HG03045 (cell line): ENCODE results near the gene KCNT1.

Experiments used
- ATAC-seq: cut with Tn5 transposase; IDR thresholded peaks from one replicate; pipeline ENCODE4 v1.9.1; 2021; ENCODE audit warnings: mild to moderate bottlenecking, moderate library complexity; ENCODE audit not compliant: unreplicated experiment

The KCNT1 gene

GRCh38 chr9:135777623-135778177, 75.7 kb downstream of the KCNT1 start:
- no peak for ATAC-seq

GRCh38 chr9:135778421-135778820, 76.4 kb downstream of the KCNT1 start:
- ATAC-seq = no peak

- no peak for ATAC-seq
Observed at GRCh38 chr9:135779571-135779970, 77.6 kb downstream of the KCNT1 start.

- ATAC-seq = no peak
Observed at GRCh38 chr9:135780086-135780485, 78.1 kb downstream of the KCNT1 start.

GRCh38 chr9:135780626-135781025, 78.6 kb downstream of the KCNT1 start:
- ATAC-seq = no peak

- ATAC-seq = no peak
Observed at GRCh38 chr9:135782946-135783345, 81.0 kb downstream of the KCNT1 start.

- no peak for ATAC-seq
Observed at GRCh38 chr9:135783540-135784245, 81.7 kb downstream of the KCNT1 start.

- no peak for ATAC-seq
Observed at GRCh38 chr9:135785013-135785575, 83.1 kb downstream of the KCNT1 start.

GRCh38 chr9:135786146-135786690, 84.2 kb downstream of the KCNT1 start:
- no peak for ATAC-seq

- ATAC-seq = no peak
Observed at GRCh38 chr9:135787317-135787716, 85.3 kb downstream of the KCNT1 start.

GRCh38 chr9:135787776-135788575, 86.0 kb downstream of the KCNT1 start:
- no peak for ATAC-seq

- ATAC-seq = no peak
Observed at GRCh38 chr9:135788576-135789300, 86.8 kb downstream of the KCNT1 start.

- no peak for ATAC-seq
Observed at GRCh38 chr9:135789838-135790291, 87.9 kb downstream of the KCNT1 start.

GRCh38 chr9:135790356-135790755, 88.4 kb downstream of the KCNT1 start:
- ATAC-seq = no peak

GRCh38 chr9:135790850-135791249, 88.9 kb downstream of the KCNT1 start:
- no peak for ATAC-seq

- ATAC-seq = no peak
Observed at GRCh38 chr9:135791431-135792267, 89.7 kb downstream of the KCNT1 start.

GRCh38 chr9:135792268-135793128, 90.5 kb downstream of the KCNT1 start:
- no peak for ATAC-seq

- ATAC-seq = no peak
Observed at GRCh38 chr9:135793221-135794056, 91.5 kb downstream of the KCNT1 start.
